ENCODE measurements around the gene FGGY. TPM values are rescaled to one million over a fixed set of nuclear protein-coding genes. Genes with fewer than 3 reads are reported as not detected.

FGGY gene
- total RNA-seq, 2 donors from 2014 or later: 14.1 to 14.8 TPM

- H3K27ac ChIP-seq (ENCODE audit: low read depth, low read length): no peak overlapping the region
- H3K4me1 ChIP-seq (ENCODE audit: control insufficient read depth, insufficient read depth, low read length): no peaks in the 10 kb centered on the region
- Mint-ChIP-seq H3K36me3 (ENCODE audit: low read depth) (no peaks in the 10 kb centered on the region), H3K9me3 (no peaks in the 10 kb centered on the region), H3K27ac (no peak overlapping the region), H3K27me3 (ENCODE audit: insufficient read depth) (no peaks in the 10 kb centered on the region), H3K4me1 (peaks cover 4% of the 10 kb centered on the region), H3K4me3 (no peak overlapping the region)
- H3K27me3 ChIP-seq (ENCODE audit: control insufficient read depth, insufficient read depth, low read length, poor library complexity, severe bottlenecking): no peaks in the 10 kb centered on the region
- TF ChIP-seq CTCF (conservative IDR thresholded peaks at IDR 0.05): no peak
- H3K4me3 ChIP-seq (ENCODE audit: low read length): no peak overlapping the region
- DNase-seq: no peak
- no peaks in the 10 kb centered on the region for H3K36me3 ChIP-seq (ENCODE audit: control insufficient read depth, insufficient read depth, low read length)
- WGBS, 2 experiments (ENCODE audit: insufficient coverage in 1 of 2, insufficient read length in 1 of 2): 84% methylated on average over 1 of the region's 1 CpG; no CpG with 5 or more reads in 1 of the 2 experiments
- no peaks in the 10 kb centered on the region for H3K9me3 ChIP-seq (ENCODE audit: control insufficient read depth, low read length)
- no peak overlapping the region for H3K9ac ChIP-seq (ENCODE audit: extremely low read depth, low read length, poor library complexity, severe bottlenecking)
These were observed 406.5 kb downstream of the FGGY start for GRCh38 chr1:59703226-59703917.

- DNase-seq: no peak
- 91 to 100% methylated on average over 5 to 6 of the region's 6 CpGs for WGBS, 2 experiments (ENCODE audit: insufficient coverage in 1 of 2, insufficient read length in 1 of 2)
- Histone ChIP-seq H3K4me1 (ENCODE audit: control insufficient read depth, insufficient read depth, low read length) (no peaks in the 10 kb centered on the region), H3K27me3 (ENCODE audit: control insufficient read depth, insufficient read depth, low read length, poor library complexity, severe bottlenecking) (no peaks in the 10 kb centered on the region), H3K4me3 (ENCODE audit: low read length) (no peak overlapping the region), H3K36me3 (ENCODE audit: control insufficient read depth, insufficient read depth, low read length) (no peaks in the 10 kb centered on the region), H3K9me3 (ENCODE audit: control insufficient read depth, low read length) (no peaks in the 10 kb centered on the region), H3K27ac (ENCODE audit: low read depth, low read length) (no peak overlapping the region), H3K9ac (ENCODE audit: extremely low read depth, low read length, poor library complexity, severe bottlenecking) (no peak overlapping the region)
- Mint-ChIP-seq H3K4me3 (no peak overlapping the region), H3K4me1 (peaks cover 2% of the 10 kb centered on the region), H3K36me3 (ENCODE audit: low read depth) (no peaks in the 10 kb centered on the region), H3K27me3 (ENCODE audit: insufficient read depth) (no peaks in the 10 kb centered on the region), H3K9me3 (no peaks in the 10 kb centered on the region), H3K27ac (no peak overlapping the region)
- no peak for TF ChIP-seq CTCF (conservative IDR thresholded peaks at IDR 0.05)
These were observed 407.1 kb downstream of the FGGY start for GRCh38 chr1:59703918-59704378.

- WGBS, 2 experiments (ENCODE audit: insufficient coverage in 1 of 2, insufficient read length in 1 of 2): 86% methylated on average over 2 of the region's 2 CpGs
- H3K4me3 ChIP-seq (ENCODE audit: low read length): no peak overlapping the region
- no peak overlapping the region for H3K27ac ChIP-seq (ENCODE audit: low read depth, low read length)
- no peak for DNase-seq
- H3K9ac ChIP-seq (ENCODE audit: extremely low read depth, low read length, poor library complexity, severe bottlenecking): no peak overlapping the region
- H3K27me3 ChIP-seq (ENCODE audit: control insufficient read depth, insufficient read depth, low read length, poor library complexity, severe bottlenecking): no peaks in the 10 kb centered on the region
- no peaks in the 10 kb centered on the region for H3K9me3 ChIP-seq (ENCODE audit: control insufficient read depth, low read length)
- Mint-ChIP-seq H3K36me3 (ENCODE audit: low read depth) (no peaks in the 10 kb centered on the region), H3K27ac (no peak overlapping the region), H3K4me1 (no peaks in the 10 kb centered on the region), H3K27me3 (ENCODE audit: insufficient read depth) (no peaks in the 10 kb centered on the region), H3K9me3 (no peaks in the 10 kb centered on the region), H3K4me3 (no peak overlapping the region)
- TF ChIP-seq CTCF (conservative IDR thresholded peaks at IDR 0.05): no peak
- no peaks in the 10 kb centered on the region for H3K36me3 ChIP-seq (ENCODE audit: control insufficient read depth, insufficient read depth, low read length)
- H3K4me1 ChIP-seq (ENCODE audit: control insufficient read depth, insufficient read depth, low read length): no peaks in the 10 kb centered on the region
These were observed 407.8 kb downstream of the FGGY start for GRCh38 chr1:59704716-59705115.

Measured in endodermal cell (in vitro differentiated cells).